Right lobe of liver (tissue), 6 donors: ENCODE results near the gene SNED1. TPM values are rescaled to one million over a fixed set of nuclear protein-coding genes. Genes with fewer than 3 reads are reported as not detected.

Experiments used
- ATAC-seq, 4 donors: fragments of 200-7000 bp; cut with Tn5 transposase; one replicate each; pipeline ENCODE4 v1.9.1; 2020; ENCODE audit warnings: mild to moderate bottlenecking in 4 of 4, moderate library complexity in 4 of 4
- DNase-seq, 3 donors: peaks; one replicate each; pipeline ENCODE4 v3.0.0-alpha.2; 2020
- H3K27ac ChIP-seq, 3 donors: fragments of 200-600 bp; one replicate each; pipeline ENCODE4 v1.8.0; 2022
- H3K27me3 ChIP-seq, 2 donors: fragments of 200-600 bp; one replicate each; pipeline ENCODE4 v1.8.0; 2022
- H3K36me3 ChIP-seq, 4 donors: fragments of 200-600 bp; sonication (generic) in 1 of 4; one replicate each; pipeline versions ENCODE4 v1.5.1 to v1.8.0; 2017 to 2022; ENCODE audit warnings: control low read depth in 1 of 4
- H3K4me1 ChIP-seq, 4 donors: fragments of 200-600 bp; sonication (generic) in 1 of 4; one replicate each; pipeline versions ENCODE4 v1.5.1 to v1.8.0; 2017 to 2022; ENCODE audit warnings: control low read depth in 1 of 4
- H3K4me3 ChIP-seq, 3 donors: fragments of 200-600 bp; one replicate each; pipeline ENCODE4 v1.8.0; 2022
- H3K9me3 ChIP-seq, 4 donors: fragments of 200-600 bp; sonication (generic) in 1 of 4; one replicate each; pipeline versions ENCODE4 v1.5.1 to v1.8.0; 2017 to 2022; ENCODE audit warnings: control low read depth in 1 of 4
- POLR2A ChIP-seq: fragments of 450-650 bp; IDR thresholded peaks from one replicate; pipeline ENCODE4 v1.6.1; 2017; ENCODE audit warnings: antibody characterized with exemption, mild to moderate bottlenecking
- WGBS: methylation state at CpG from one replicate; pipeline ENCODE4 v1.1.6; 2018; ENCODE audit warnings: low coverage, low lambda C conversion rate; ENCODE audit not compliant: insufficient coverage; ENCODE audit errors: missing lambda C conversion rate; 5-methylcytosine and 5-hydroxymethylcytosine counted together
- intact Hi-C, 2 donors: fragments of 100-400 bp; cut with DNase I; formaldehyde crosslinking; loops; one replicate each; pipeline versions ENCODE4 v1.11.2 to v1.14.1; 2022
- total RNA-seq, 6 experiments: library from RNA; depleted of rRNA in 2 of 6; stranded (reverse); fragments of >200 nt in 2 of 6; fragmentation: NEBNext Ultra II Directional in 3 of 6; extraction: Animal tissue kit (Norgen Biotek cat#: 25700) in 3 of 6; gene quantifications; one replicate each; pipeline versions ENCODE4 v1.1.0 to v1.2.4, GENCODE V29; 2016 to 2023
- TF ChIP-seq, protein P1 (sequence below), 4 donors: fragments of 200-600 bp in 3 of 4; fragments of 450-650 bp in 1 of 4; IDR thresholded peaks; one replicate each; pipeline versions ENCODE4 v1.5.1 to v1.8.0; 2016 to 2022; ENCODE audit warnings: antibody characterized with exemption in 4 of 4, mild to moderate bottlenecking in 2 of 4
- donor health status: DM: no; HTN: yes; CAD: no.
- donor health status: DM: no; HTN: no; CAD: no.
- donor health status: DM: no; HTN: no; CAD: no.
- donor health status: DM: no; HTN: yes; CAD: no.
- donor health status: DM: no; HTN: yes; CAD: no.

The SNED1 gene
- total RNA-seq, 6 experiments from 2014 or later, result 7.4 to 27.8 (median 13.2) TPM

- Histone ChIP-seq H3K36me3 (no peaks in the 10 kb centered on the region), H3K4me3 (no peak overlapping the region), H3K27ac (no peak overlapping the region), H3K9me3 (no peaks in the 10 kb centered on the region), H3K4me1 (peaks cover 0 to 6% (median 2%) of the 10 kb centered on the region in 4 donors), H3K27me3 (no peaks in the 10 kb centered on the region)
- no peak for TF ChIP-seq POLR2A
- TF ChIP-seq, protein P1, sequence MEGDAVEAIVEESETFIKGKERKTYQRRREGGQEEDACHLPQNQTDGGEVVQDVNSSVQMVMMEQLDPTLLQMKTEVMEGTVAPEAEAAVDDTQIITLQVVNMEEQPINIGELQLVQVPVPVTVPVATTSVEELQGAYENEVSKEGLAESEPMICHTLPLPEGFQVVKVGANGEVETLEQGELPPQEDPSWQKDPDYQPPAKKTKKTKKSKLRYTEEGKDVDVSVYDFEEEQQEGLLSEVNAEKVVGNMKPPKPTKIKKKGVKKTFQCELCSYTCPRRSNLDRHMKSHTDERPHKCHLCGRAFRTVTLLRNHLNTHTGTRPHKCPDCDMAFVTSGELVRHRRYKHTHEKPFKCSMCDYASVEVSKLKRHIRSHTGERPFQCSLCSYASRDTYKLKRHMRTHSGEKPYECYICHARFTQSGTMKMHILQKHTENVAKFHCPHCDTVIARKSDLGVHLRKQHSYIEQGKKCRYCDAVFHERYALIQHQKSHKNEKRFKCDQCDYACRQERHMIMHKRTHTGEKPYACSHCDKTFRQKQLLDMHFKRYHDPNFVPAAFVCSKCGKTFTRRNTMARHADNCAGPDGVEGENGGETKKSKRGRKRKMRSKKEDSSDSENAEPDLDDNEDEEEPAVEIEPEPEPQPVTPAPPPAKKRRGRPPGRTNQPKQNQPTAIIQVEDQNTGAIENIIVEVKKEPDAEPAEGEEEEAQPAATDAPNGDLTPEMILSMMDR (IDR thresholded peaks at IDR 0.05), result no peak
- DNase-seq (peak in 1 of 3 donors; percentile 44), ATAC-seq (no peak)
- intact Hi-C loops, result no loop called here
- WGBS, result no CpG with 5 or more reads among the region's 18 CpGs
Observed at GRCh38 chr2:241126771-241127202, 128.4 kb downstream of the SNED1 start.

DNA sequence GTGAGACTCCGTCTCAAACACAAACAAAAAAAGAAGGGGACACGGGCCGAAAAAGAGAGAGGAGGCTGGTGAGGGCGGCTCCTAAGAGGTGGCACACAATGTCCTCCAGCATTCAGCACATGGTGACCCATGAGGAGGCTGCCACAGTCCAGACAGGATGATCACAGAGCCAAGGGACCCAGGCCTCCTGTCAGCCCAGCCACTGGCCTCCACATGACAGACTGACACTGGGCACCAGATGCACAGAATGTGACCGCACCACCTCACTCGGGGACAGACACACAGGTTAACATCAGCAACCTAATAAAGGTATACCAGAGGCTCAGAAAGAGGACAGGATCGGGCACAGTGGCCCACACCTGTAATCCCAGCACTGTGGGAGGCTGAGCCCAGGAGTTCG lies 129.8 kb downstream of the SNED1 start:
- DNase-seq, result peak in 1 of 3 donors; percentile 37
- H3K4me1 ChIP-seq, result peaks cover 0 to 6% (median 2%) of the 10 kb centered on the region in 4 donors
- no peak for ATAC-seq
- no peaks in the 10 kb centered on the region for H3K27me3 ChIP-seq
- no peaks in the 10 kb centered on the region for H3K9me3 ChIP-seq
- H3K36me3 ChIP-seq, result no peaks in the 10 kb centered on the region
- no peak overlapping the region for H3K4me3 ChIP-seq
- intact Hi-C loops, result no loop called here
- TF ChIP-seq, protein P1 (IDR thresholded peaks at IDR 0.05), result no peak
- TF ChIP-seq POLR2A, result no peak
- no peak overlapping the region for H3K27ac ChIP-seq
- 100% methylated on average over 2 of the region's 8 CpGs for WGBS

DNA sequence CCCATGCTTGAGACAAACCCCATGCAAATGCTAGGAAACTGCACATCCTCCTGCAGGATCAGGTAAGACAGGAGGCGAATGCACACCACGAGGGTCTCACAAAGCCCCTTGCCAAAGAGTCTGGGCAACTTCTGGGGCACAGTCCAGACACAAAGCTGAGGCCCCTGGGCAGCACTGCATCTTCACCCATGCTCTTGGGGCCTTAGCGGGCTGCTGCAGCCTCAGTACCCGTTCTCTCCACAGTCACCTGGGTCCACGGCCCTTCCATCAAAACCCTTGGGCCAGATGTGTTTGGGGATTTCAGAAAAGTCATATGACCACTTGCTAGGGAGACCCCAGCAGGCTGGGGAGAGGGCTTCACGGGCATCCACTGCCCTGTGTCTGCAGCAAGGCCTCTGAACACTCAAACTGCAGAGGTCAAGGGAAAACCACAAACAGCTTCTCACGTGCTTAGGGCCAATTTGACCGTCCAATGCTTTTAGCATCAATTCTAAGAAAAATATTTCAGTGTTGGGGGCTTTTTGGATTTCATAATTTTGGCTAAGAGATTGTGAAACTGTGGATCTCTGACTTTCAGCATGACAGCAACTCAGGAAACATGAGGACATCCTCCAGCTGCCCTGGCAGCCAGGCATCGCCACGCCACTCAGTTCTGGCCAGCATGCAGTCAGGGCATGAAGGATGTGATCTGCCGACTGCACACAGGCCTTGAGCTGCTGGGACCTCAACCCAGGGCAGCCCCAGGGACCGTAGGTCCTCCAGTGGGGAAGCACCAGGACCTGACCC lies 130.9 kb downstream of the SNED1 start:
- DNase-seq, result peak in 2 of 3 donors; percentile 28 to 29
- ATAC-seq, result no peak

GRCh38 chr2:241130316-241130715 lies 131.9 kb downstream of the SNED1 start:
- no peak for TF ChIP-seq POLR2A
- TF ChIP-seq, protein P1 (IDR thresholded peaks at IDR 0.05), result no peak
- Histone ChIP-seq H3K4me1 (no peaks in the 10 kb centered on the region), H3K36me3 (no peaks in the 10 kb centered on the region), H3K4me3 (no peak overlapping the region), H3K9me3 (no peaks in the 10 kb centered on the region), H3K27me3 (no peaks in the 10 kb centered on the region), H3K27ac (no peak overlapping the region)
- DNase-seq (peak in 1 of 3 donors; percentile 35), ATAC-seq (no peak)
- WGBS, result 84% methylated on average over 9 of the region's 16 CpGs
- intact Hi-C loops, result no loop called here

More for the DNA sequence above, 130.9 kb downstream of the SNED1 start:
- TF ChIP-seq, protein P1 (IDR thresholded peaks at IDR 0.05), result no peak
- TF ChIP-seq POLR2A, result no peak
- H3K27ac ChIP-seq, result no peak overlapping the region
- H3K4me1 ChIP-seq, result peaks cover 0 to under 1% (median 0%) of the 10 kb centered on the region in 4 donors
- intact Hi-C loops, result no loop called here
- no peak overlapping the region for H3K4me3 ChIP-seq
- no peaks in the 10 kb centered on the region for H3K36me3 ChIP-seq
- H3K27me3 ChIP-seq, result no peaks in the 10 kb centered on the region
- WGBS, result 82% methylated on average over 7 of the region's 12 CpGs
- H3K9me3 ChIP-seq, result no peaks in the 10 kb centered on the region
